SJSA1 (cell line): ENCODE results near the gene PPP1R15B. TPM values are rescaled to one million over a fixed set of nuclear protein-coding genes. Genes with fewer than 3 reads are reported as not detected.

Experiments used
- DNase-seq, 2 experiments: peaks; one replicate each; pipeline ENCODE4 v3.0.0-alpha.2; 2015 to 2020; ENCODE audit warnings: low spot score in 2 of 2, low read depth in 1 of 2
- H3K27ac ChIP-seq: fragments of 250-450 bp; sonication (Bioruptor Pico); 2 replicates; pipeline ENCODE4 v1.5.1; 2020; ENCODE audit warnings: mild to moderate bottlenecking, moderate library complexity
- H3K27me3 ChIP-seq: fragments of 250-450 bp; sonication (Bioruptor Pico); replicated peaks from 2 replicates; pipeline ENCODE4 v1.5.1; 2020; ENCODE audit warnings: mild to moderate bottlenecking, moderate library complexity
- H3K36me3 ChIP-seq: fragments of 250-450 bp; sonication (Bioruptor Pico); 2 replicates; pipeline ENCODE4 v1.5.1; 2020; ENCODE audit warnings: mild to moderate bottlenecking
- H3K4me1 ChIP-seq: fragments of 250-450 bp; sonication (Bioruptor Pico); replicated peaks from 2 replicates; pipeline ENCODE4 v1.6.1; 2021; ENCODE audit warnings: mild to moderate bottlenecking
- H3K4me3 ChIP-seq: fragments of 250-450 bp; sonication (Bioruptor Pico); 2 replicates; pipeline ENCODE4 v1.5.1; 2020; ENCODE audit warnings: mild to moderate bottlenecking
- H3K9me3 ChIP-seq: fragments of 250-450 bp; sonication (Bioruptor Pico); replicated peaks from 2 replicates; pipeline ENCODE4 v1.5.1; 2020; ENCODE audit warnings: mild to moderate bottlenecking
- total RNA-seq: library from RNA; depleted of rRNA; stranded (reverse); fragments of >200 nt; shearing (Covaris generic); gene quantifications from 2 replicates; pipeline ENCODE4 v1.2.3, GENCODE V29; 2014

PPP1R15B gene
- total RNA-seq, 1 experiment from 2014 or later: 25.5 TPM

- H3K4me3 ChIP-seq: peak overlapping the region; percentile 89
- no peak overlapping the region for H3K27ac ChIP-seq
- peaks cover 77% of the 10 kb centered on the region for H3K36me3 ChIP-seq
- DNase-seq: peak in 1 of 2 experiments; percentile 31
- no peaks in the 10 kb centered on the region for H3K9me3 ChIP-seq
- no peaks in the 10 kb centered on the region for H3K27me3 ChIP-seq
- H3K4me1 ChIP-seq: peaks cover 4% of the 10 kb centered on the region
Observed at GRCh38 chr1:204408074-204408507, 3.5 kb downstream of the PPP1R15B start.

- H3K36me3 ChIP-seq: peaks cover 83% of the 10 kb centered on the region
- peak overlapping the region; percentile 89 for H3K4me3 ChIP-seq
- H3K27me3 ChIP-seq: no peaks in the 10 kb centered on the region
- H3K4me1 ChIP-seq: peaks cover 4% of the 10 kb centered on the region
- DNase-seq: no peak
- no peak overlapping the region for H3K27ac ChIP-seq
- no peaks in the 10 kb centered on the region for H3K9me3 ChIP-seq
Observed at GRCh38 chr1:204407295-204407971, 4.2 kb downstream of the PPP1R15B start.

GRCh38 chr1:204406621-204407020 is 5.0 kb downstream of the PPP1R15B start:
- no peaks in the 10 kb centered on the region for H3K9me3 ChIP-seq

GRCh38 chr1:204405988-204406387 is 5.6 kb downstream of the PPP1R15B start:
- Histone ChIP-seq H3K4me3 (no peak overlapping the region), H3K4me1 (no peaks in the 10 kb centered on the region), H3K27me3 (no peaks in the 10 kb centered on the region), H3K36me3 (peaks cover 91% of the 10 kb centered on the region), H3K9me3 (no peaks in the 10 kb centered on the region), H3K27ac (no peak overlapping the region)
- DNase-seq: no peak

More at GRCh38 chr1:204406621-204407020, 5.0 kb downstream of the PPP1R15B start:
- DNase-seq: no peak
- Histone ChIP-seq H3K36me3 (peaks cover 89% of the 10 kb centered on the region), H3K4me1 (no peaks in the 10 kb centered on the region), H3K27me3 (no peaks in the 10 kb centered on the region), H3K4me3 (no peak overlapping the region), H3K27ac (no peak overlapping the region)

GRCh38 chr1:204404629-204405028 is 7.0 kb downstream of the PPP1R15B start:
- Histone ChIP-seq H3K4me1 (no peaks in the 10 kb centered on the region), H3K9me3 (no peaks in the 10 kb centered on the region), H3K36me3 (peaks cover 88% of the 10 kb centered on the region), H3K27ac (no peak overlapping the region), H3K4me3 (no peak overlapping the region), H3K27me3 (no peaks in the 10 kb centered on the region)
- DNase-seq: no peak

- no peak for DNase-seq
- Histone ChIP-seq H3K4me3 (no peak overlapping the region), H3K27ac (no peak overlapping the region), H3K4me1 (no peaks in the 10 kb centered on the region), H3K9me3 (no peaks in the 10 kb centered on the region), H3K36me3 (peaks cover 82% of the 10 kb centered on the region), H3K27me3 (no peaks in the 10 kb centered on the region)
Observed at GRCh38 chr1:204402391-204402790, 9.2 kb downstream of the PPP1R15B start.

GRCh38 chr1:204401730-204402129 is 9.9 kb downstream of the PPP1R15B start:
- peaks cover 77% of the 10 kb centered on the region for H3K36me3 ChIP-seq
- no peak for DNase-seq
- no peaks in the 10 kb centered on the region for H3K9me3 ChIP-seq
- H3K4me3 ChIP-seq: no peak overlapping the region
- H3K27me3 ChIP-seq: no peaks in the 10 kb centered on the region
- no peak overlapping the region for H3K27ac ChIP-seq
- H3K4me1 ChIP-seq: no peaks in the 10 kb centered on the region

- no peaks in the 10 kb centered on the region for H3K4me1 ChIP-seq
- peaks cover 72% of the 10 kb centered on the region for H3K36me3 ChIP-seq
- H3K27ac ChIP-seq: no peak overlapping the region
- DNase-seq: no peak
- no peak overlapping the region for H3K4me3 ChIP-seq
- H3K9me3 ChIP-seq: no peaks in the 10 kb centered on the region
- H3K27me3 ChIP-seq: no peaks in the 10 kb centered on the region
Observed at GRCh38 chr1:204400882-204401510, 10.6 kb downstream of the PPP1R15B start.

- Histone ChIP-seq H3K27ac (no peak overlapping the region), H3K4me3 (no peak overlapping the region), H3K4me1 (no peaks in the 10 kb centered on the region), H3K9me3 (no peaks in the 10 kb centered on the region), H3K36me3 (peaks cover 46% of the 10 kb centered on the region), H3K27me3 (0 out of 2 replicates have a peak, but pooled peaks cover 5% of the 10 kb centered on the region)
- peak; percentile 53 to 79 for DNase-seq
Observed at GRCh38 chr1:204398197-204399125, 13.2 kb downstream of the PPP1R15B start.

GRCh38 chr1:204396015-204396583 is 15.5 kb downstream of the PPP1R15B start:
- DNase-seq: no peak
- Histone ChIP-seq H3K27ac (no peak overlapping the region), H3K9me3 (no peaks in the 10 kb centered on the region), H3K4me3 (no peak overlapping the region), H3K4me1 (no peaks in the 10 kb centered on the region), H3K36me3 (peaks cover 27% of the 10 kb centered on the region), H3K27me3 (0 out of 2 replicates have a peak, but pooled peaks cover 5% of the 10 kb centered on the region)

GRCh38 chr1:204391629-204392028 is 20.0 kb downstream of the PPP1R15B start:
- peaks cover 17% of the 10 kb centered on the region for H3K27me3 ChIP-seq
- no peak overlapping the region for H3K27ac ChIP-seq
- no peaks in the 10 kb centered on the region for H3K36me3 ChIP-seq
- H3K4me3 ChIP-seq: no peak overlapping the region
- no peak for DNase-seq
- no peaks in the 10 kb centered on the region for H3K9me3 ChIP-seq
- no peaks in the 10 kb centered on the region for H3K4me1 ChIP-seq

GRCh38 chr1:204390751-204391466 is 20.7 kb downstream of the PPP1R15B start:
- Histone ChIP-seq H3K4me1 (no peaks in the 10 kb centered on the region), H3K27me3 (peaks cover 20% of the 10 kb centered on the region), H3K9me3 (no peaks in the 10 kb centered on the region), H3K4me3 (no peak overlapping the region), H3K36me3 (no peaks in the 10 kb centered on the region), H3K27ac (no peak overlapping the region)
- no peak for DNase-seq

- H3K36me3 ChIP-seq: no peaks in the 10 kb centered on the region
- H3K4me1 ChIP-seq: no peaks in the 10 kb centered on the region
- DNase-seq: no peak
- no peaks in the 10 kb centered on the region for H3K9me3 ChIP-seq
- H3K27me3 ChIP-seq: peaks cover 37% of the 10 kb centered on the region
- H3K4me3 ChIP-seq: no peak overlapping the region
- H3K27ac ChIP-seq: no peak overlapping the region
Observed at GRCh38 chr1:204385727-204386126, 25.9 kb downstream of the PPP1R15B start.
